ENCODE results near the gene CDA. TPM values are rescaled to one million over a fixed set of nuclear protein-coding genes. Genes with fewer than 3 reads are reported as not detected.

Gene CDA
- total and polyA plus RNA-seq, 9 of the 15 experiments (the other 6 are each of a cell fraction or from before 2014, with no cell fraction given), result not detected

DNA sequence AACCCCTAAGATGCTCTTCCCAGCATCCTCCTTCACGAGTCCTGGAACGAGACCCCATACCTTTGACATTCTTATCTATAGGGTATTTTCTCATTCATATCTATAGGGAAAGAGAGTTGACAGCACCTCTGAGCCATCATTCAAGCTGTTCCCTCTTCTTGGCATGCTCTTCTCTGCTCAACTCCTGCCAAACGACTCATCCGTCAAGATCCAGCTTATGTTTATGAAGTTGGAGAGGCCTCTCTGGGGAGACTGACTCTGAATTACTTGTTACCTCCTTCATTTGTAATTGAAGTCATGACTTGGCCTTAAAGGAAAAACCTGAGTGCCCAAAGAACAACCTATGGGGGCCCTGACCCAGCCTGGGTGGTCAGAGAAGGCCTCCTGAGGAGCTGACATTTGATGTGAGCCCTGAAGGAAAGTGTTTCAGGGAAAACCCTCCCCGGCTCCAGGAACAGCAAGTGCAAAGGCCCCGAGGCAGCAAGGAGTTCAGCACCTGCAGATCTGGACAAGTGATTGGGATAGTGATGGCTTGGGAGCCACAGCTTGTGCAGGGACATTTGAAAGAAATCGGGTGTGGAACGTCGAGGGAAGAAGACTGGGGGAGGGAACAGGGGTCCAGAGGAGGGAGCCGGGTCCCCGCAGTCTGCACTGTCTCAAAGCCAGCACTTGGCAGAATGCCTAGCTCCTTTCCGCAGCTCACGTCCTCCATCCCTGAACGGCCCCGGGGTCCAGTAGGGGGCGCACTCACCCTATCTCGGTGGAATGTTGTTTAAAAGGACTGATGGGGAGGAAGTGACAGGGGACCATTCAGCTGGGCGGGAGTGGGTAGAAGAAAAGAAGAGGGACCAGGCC, 14.0 kb upstream of the CDA start (continued):
- TF ChIP-seq ZNF639 (CRISPR knock-in tag; conservative IDR thresholded peaks at IDR 0.05 in 1 of 2, IDR thresholded peaks at IDR 0.05 in 1 of 2) (no peak), ZNF354B (CRISPR knock-in tag; IDR thresholded peaks at IDR 0.05) (no peak), ZNF165 (CRISPR knock-in tag; IDR thresholded peaks at IDR 0.05; ENCODE audit: borderline replicate concordance) (no peak), BHLHE40 (IDR thresholded peaks at IDR 0.05; ENCODE audit: low read length) (peak; percentile 46; the same call in 1 of the 2 replicates), KDM2B (CRISPR knock-in tag; IDR thresholded peaks at IDR 0.05) (no peak), ZNF75A (CRISPR knock-in tag; IDR thresholded peaks at IDR 0.05) (no peak), E2F3 (CRISPR knock-in tag; IDR thresholded peaks at IDR 0.05) (no peak), PTBP1 (IDR thresholded peaks at IDR 0.05; ENCODE audit: low read depth, low read length) (no peak), WHSC1 (IDR thresholded peaks at IDR 0.05; ENCODE audit: low read length) (no peak), BMI1 (IDR thresholded peaks at IDR 0.05; ENCODE audit: low read length) (no peak), ZNF830 (CRISPR knock-in tag; IDR thresholded peaks at IDR 0.05) (no peak), GTF2A2 (tag; IDR thresholded peaks at IDR 0.05) (no peak)
- TF ChIP-seq, protein P1, sequence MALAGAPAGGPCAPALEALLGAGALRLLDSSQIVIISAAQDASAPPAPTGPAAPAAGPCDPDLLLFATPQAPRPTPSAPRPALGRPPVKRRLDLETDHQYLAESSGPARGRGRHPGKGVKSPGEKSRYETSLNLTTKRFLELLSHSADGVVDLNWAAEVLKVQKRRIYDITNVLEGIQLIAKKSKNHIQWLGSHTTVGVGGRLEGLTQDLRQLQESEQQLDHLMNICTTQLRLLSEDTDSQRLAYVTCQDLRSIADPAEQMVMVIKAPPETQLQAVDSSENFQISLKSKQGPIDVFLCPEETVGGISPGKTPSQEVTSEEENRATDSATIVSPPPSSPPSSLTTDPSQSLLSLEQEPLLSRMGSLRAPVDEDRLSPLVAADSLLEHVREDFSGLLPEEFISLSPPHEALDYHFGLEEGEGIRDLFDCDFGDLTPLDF (CRISPR knock-in tag; IDR thresholded peaks at IDR 0.05), result no peak
- TF ChIP-seq, protein P2, sequence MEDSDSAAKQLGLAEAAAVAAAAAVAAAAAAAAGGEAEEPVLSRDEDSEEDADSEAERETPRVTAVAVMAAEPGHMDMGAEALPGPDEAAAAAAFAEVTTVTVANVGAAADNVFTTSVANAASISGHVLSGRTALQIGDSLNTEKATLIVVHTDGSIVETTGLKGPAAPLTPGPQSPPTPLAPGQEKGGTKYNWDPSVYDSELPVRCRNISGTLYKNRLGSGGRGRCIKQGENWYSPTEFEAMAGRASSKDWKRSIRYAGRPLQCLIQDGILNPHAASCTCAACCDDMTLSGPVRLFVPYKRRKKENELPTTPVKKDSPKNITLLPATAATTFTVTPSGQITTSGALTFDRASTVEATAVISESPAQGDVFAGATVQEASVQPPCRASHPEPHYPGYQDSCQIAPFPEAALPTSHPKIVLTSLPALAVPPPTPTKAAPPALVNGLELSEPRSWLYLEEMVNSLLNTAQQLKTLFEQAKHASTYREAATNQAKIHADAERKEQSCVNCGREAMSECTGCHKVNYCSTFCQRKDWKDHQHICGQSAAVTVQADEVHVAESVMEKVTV (CRISPR knock-in tag; IDR thresholded peaks at IDR 0.05), result peak; percentile 63
- TF ChIP-seq, protein P3, sequence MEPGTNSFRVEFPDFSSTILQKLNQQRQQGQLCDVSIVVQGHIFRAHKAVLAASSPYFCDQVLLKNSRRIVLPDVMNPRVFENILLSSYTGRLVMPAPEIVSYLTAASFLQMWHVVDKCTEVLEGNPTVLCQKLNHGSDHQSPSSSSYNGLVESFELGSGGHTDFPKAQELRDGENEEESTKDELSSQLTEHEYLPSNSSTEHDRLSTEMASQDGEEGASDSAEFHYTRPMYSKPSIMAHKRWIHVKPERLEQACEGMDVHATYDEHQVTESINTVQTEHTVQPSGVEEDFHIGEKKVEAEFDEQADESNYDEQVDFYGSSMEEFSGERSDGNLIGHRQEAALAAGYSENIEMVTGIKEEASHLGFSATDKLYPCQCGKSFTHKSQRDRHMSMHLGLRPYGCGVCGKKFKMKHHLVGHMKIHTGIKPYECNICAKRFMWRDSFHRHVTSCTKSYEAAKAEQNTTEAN (CRISPR knock-in tag; IDR thresholded peaks at IDR 0.05), result no peak
- TF ChIP-seq, protein P4, sequence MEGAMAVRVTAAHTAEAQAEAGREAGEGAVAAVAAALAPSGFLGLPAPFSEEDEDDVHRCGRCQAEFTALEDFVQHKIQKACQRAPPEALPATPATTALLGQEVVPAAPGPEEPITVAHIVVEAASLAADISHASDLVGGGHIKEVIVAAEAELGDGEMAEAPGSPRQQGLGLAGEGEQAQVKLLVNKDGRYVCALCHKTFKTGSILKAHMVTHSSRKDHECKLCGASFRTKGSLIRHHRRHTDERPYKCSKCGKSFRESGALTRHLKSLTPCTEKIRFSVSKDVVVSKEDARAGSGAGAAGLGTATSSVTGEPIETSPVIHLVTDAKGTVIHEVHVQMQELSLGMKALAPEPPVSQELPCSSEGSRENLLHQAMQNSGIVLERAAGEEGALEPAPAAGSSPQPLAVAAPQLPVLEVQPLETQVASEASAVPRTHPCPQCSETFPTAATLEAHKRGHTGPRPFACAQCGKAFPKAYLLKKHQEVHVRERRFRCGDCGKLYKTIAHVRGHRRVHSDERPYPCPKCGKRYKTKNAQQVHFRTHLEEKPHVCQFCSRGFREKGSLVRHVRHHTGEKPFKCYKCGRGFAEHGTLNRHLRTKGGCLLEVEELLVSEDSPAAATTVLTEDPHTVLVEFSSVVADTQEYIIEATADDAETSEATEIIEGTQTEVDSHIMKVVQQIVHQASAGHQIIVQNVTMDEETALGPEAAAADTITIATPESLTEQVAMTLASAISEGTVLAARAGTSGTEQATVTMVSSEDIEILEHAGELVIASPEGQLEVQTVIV (CRISPR knock-in tag; IDR thresholded peaks at IDR 0.05; ENCODE audit: borderline replicate concordance), result no peak
